GM19023 (cell line): ENCODE measurements around the gene CAMK2N1.
A peak's percentile ranks its signal among the peaks of the same experiment; 100 is the strongest.
"Not testable (repeated sequence)": the region's sequence is repeated elsewhere in the genome, so short reads cannot be mapped to it uniquely, and the experiment has no call there.

Experiments used
- ATAC-seq: cut with Tn5 transposase; IDR thresholded peaks from one replicate; pipeline ENCODE4 v1.9.1; 2021; ENCODE audit warnings: mild to moderate bottlenecking, moderate library complexity; ENCODE audit not compliant: unreplicated experiment

The CAMK2N1 gene

DNA sequence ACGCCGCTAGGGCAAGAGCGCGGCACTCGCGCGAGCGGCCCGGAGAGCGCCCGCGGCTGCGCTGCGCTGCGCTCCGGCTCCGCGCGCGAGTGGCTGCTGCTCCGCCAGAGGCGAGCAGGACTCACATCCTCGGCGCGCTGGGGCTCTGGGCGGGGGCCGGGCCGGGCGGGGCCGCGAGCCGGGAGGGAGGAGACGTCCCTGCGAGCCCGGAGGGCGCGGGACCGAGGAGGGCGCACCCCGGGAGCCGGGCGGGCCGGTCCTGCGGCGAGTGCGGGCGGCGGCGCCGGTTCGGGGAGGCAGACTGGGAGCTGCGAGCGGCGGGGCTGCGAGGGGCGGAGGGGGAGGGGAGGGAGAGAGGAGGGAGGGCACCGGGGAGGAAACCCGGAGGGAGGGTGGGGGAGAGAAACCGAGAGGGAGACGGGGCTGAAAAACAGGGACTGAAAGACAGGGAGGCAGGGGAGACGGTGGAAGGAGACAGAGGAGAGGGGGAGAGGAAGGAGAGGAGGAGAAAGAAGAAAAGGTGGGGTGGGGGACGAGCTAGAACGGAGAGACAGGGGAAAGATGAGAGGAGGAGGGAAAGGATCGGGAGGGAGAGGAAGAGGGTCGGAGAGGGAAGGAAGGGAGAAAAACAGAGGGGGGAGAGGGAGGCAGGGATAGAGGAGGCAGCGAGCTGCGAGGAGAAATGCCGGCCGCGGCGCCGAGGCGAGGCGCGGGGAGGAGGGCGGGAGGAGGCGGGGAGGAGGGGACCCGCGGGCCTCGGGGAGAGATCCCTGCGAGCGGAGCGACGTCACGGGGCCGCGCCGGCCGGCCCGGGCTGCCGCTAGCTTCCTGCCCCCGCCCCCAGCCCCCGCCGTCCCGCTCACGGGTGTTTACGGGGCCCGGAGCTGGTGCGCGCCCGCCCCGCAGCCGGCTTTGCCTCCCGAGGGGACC lies at the start of gene CAMK2N1:
Gene CAMK2N1, minus strand, starts transcription at position 684 of the 930 bp plus-strand sequence. CDS start 831 bp downstream, outside the sequence.
- no peak for ATAC-seq

DNA sequence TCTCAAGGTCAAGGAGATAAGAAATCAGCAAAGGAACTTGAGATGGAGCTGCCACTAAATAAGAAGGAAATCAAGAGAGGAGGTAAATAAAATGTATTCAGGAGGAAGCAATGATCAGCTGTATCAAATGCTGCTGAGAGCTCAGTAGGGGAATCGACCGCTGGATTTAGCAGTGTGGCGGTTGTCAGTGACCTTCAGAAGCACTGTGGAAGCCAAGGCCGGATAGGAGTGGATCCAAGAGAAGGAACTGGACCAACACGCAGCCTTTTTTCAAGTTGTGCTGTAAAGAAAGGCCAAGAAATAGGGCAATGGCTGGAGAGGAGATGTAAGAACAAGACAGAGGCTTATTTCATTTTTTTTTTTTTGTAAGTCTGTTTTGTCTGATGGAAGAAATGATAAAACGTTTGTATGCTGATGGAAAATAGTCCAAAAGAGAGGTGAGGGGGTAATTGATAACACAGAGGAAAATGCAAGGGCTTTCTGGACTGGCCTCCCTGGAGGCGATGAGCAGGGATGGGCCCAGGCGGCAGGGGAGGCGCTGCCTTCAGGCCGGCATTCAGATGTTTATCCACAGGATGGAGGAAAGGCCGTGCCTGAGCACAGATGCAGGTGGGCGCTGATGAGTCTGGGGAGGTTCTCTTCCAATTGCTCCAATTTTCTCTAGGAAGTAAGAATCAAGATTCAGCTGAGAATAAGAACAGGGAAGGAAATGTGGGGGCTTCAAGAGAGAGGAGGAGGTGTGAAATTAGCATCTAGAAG lies 48.8 kb upstream of the CAMK2N1 start:
- no peak for ATAC-seq

DNA sequence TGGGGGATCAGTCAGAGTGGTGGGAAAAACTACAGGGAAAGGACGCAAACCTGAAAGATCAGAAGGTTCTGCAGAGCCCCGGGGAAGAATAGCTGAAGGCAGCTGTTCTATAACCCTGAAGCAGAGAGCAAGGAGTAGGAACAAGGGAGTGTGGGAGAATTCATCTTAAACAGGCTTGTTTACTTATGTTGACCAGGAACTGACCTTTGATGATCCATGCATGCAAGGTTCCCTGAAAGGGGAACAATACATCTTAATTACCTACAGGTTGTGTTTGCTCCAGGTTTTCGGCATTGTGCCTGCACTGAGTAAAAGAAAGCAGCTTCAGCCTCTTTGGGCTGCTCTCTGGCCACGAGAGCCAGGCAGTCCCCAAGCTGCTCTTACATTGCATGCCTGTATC lies 47.6 kb upstream of the CAMK2N1 start:
- ATAC-seq = no peak

DNA sequence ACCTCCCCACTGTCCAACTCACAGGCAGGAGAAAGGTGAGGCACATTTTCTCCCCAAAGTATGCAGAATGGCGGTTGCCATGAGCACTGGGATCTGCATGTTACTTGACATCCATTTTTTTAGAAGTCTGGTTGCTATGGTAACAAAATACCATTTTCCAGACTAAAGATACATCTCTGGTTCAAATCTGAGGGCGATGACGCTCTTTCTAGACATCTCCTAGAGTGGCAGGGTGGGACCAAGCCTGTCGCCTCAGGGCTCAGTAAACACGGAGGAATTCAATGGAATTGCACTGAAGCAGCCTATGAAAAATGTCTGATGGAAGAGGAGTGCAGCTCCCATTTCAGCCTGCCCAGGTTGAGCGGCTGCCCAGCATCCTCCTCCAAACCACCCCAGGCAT lies 44.9 kb upstream of the CAMK2N1 start:
- no peak for ATAC-seq

DNA sequence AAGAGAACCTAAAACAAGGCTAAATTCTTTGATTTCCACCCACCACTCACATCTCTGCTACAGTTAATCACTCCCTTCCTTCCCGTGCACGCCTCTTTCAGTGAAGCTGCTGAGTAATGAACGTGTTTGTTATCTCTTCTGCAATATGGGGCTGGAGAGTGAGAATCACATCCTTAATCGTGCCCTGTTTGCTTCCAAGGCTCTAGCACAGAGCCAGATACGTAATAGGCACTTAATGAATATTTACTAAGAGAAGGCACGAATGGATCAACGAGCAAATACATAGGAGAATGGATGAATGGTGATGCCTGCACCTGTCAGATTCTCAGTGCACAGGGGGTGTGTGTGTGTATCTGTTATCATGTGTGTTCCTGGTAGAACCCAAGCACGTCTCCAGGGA lies 44.3 kb upstream of the CAMK2N1 start:
- no peak for ATAC-seq

DNA sequence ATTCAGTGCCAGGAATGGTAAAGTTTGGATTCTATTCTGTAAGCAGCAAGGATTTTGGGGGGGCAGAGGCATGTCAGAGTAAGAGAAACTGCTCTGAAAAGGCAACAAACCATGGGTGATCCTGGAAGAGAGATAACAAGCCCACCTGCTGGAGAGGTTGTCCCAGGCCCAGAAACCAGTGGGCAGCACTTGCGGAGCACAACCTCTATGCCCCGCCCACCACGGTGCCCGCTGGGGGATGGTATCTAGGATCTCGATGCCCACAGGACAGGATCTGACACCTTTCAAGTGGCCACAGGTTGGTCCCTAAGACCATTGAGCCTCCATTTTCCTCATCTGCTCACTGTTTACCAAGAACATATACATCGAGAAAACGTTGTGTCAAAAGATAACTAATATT lies 42.2 kb upstream of the CAMK2N1 start:
- no peak for ATAC-seq

DNA sequence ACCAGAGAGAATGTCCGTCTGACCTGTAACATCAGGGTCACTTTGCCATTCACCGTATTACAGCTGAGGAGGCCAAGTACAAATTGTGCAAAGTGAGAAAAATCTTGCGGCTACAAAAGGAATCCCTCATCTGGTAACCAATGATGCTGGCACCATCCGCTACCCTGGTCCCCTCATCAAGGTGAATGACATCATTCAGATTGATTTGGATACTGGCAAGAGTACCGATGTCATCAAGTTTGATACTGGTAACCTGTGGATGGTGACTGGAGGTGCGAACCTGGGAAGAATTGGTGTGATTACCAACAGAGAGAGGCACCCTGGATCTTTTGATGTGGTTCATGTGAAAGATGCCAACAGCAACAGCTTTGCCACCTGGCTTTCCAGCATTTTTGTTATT lies 40.3 kb upstream of the CAMK2N1 start:
- no peak for ATAC-seq

DNA sequence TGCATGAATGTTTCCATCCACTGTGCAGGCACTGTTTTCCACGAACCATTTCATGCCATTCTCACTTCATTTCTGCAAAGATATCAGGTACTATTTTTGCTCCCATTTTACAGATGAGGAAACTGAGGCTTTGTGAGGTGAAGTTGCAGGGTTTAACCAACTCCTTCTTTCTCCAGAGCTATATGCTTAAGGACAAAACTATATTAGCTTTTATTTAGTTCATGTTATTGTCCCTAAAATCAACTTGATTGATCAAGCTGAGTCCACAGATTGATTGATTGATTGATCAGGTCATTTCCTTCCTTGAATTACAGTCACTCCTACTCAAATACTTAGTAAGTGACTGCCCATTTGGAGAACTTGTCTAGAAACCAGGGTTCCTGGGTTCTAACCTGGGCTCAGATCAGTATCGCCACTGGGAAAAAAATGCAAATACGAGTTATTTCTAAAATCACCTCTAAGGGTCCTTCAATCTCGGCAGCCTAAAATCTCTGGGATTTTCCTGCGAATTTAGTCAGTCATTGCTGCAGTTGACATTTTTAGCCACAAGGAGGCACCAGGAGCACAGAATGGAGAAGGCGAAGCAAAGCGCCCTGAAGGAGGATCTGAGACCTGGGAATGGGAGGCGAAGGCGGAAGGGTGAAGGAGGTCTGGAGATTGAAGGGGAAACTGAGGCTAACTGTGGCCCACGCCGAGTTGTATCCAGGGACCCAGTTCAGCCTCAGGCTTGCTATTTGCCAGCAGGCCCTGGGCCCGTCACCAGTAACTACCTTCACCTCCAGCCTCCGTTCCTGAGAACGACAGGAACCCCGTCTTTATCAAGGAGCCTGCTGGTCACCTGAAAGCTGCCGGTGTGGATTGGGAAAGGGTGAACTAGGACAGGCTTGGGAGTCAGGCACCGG lies 36.2 kb upstream of the CAMK2N1 start:
- no peak for ATAC-seq

DNA sequence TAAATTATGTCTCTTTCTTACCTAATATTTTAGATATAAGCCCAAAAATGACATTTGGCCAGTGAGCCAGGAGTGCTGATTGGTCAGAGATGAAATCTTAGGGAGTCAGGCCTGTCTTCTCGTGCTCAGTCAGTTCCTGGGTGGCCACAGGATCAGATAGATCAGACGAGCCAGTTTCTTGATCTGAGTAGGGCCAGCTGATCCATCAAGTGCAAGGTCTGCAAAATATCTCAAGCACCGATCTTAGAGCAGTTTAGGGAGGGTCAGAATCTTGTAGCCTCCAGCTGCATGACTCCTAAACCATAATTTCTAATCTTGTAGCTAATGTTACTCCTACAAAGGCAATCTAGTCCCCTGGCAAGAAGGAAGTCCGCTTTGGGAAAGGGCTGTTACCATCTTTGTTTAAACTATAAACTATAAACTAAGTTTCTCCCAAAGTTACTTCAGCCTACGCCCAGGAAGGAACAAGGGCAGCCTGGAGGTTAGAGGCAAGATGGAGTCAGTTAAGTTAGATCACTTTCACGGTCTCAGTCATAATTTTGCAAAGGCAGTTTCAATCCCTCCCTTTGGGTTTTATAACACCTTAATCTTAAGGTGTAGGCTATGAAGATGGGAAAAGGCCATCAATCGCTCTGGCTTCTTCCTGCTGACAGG lies 33.7 kb upstream of the CAMK2N1 start:
- ATAC-seq = not testable (repeated sequence)

DNA sequence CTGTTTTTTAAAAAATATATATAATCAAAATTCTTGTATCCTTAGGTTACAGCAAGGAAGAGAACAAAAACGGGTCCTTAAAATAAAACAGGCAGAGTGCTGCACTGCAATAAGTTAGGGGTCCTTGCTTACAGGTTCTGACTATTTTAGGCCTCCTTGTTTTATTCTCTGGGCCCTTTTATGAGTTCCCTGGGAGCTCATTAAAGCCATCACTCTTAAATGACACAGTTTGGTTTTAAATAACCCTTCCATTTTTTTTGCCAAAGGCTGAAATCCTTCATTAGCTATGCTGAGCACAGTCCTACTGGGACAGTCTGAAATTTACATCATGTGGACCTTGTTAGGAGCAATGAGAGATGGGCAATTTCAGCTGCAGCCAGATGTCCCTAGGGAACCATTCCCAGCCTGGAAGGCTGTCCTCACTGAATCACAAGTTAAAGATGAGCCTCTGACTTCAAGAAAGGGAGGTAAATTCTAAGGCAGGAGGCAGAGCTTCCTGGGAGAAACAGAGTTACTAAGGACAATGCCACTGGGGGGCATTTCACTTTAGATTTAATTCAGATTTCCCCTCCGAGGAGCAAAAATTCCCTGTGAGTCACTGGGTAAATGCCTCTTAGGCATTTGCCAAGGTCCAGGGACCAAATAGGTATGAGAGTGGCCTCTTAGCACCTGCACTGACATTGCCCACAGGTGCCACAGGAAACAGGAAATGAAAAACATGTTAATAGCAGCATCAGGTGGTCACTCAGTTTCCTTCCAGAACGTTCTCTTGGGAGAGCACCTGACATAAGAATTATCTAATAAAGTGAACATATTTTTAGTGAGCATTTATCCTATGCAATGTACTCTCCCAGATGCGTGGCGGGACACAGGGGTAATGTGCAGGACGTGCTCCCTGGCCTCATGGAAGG lies 25.8 kb upstream of the CAMK2N1 start:
- ATAC-seq = no peak

DNA sequence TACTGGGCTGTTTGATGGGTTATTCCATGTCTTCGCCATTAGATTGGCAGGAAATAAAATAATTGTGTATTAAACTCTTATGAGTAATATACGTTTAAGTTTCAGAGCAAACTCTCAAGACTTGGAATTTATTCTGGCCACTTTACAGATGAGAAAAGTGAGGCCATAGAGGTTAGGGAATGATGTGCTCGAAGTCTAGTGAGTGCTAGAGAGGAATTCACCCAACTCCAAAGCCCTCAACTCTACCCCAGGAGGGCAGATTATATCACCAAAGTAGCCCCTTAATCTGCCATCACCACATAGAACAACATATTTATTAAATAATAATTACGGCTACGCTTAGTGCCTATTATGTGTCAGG lies 22.4 kb upstream of the CAMK2N1 start:
- no peak for ATAC-seq

DNA sequence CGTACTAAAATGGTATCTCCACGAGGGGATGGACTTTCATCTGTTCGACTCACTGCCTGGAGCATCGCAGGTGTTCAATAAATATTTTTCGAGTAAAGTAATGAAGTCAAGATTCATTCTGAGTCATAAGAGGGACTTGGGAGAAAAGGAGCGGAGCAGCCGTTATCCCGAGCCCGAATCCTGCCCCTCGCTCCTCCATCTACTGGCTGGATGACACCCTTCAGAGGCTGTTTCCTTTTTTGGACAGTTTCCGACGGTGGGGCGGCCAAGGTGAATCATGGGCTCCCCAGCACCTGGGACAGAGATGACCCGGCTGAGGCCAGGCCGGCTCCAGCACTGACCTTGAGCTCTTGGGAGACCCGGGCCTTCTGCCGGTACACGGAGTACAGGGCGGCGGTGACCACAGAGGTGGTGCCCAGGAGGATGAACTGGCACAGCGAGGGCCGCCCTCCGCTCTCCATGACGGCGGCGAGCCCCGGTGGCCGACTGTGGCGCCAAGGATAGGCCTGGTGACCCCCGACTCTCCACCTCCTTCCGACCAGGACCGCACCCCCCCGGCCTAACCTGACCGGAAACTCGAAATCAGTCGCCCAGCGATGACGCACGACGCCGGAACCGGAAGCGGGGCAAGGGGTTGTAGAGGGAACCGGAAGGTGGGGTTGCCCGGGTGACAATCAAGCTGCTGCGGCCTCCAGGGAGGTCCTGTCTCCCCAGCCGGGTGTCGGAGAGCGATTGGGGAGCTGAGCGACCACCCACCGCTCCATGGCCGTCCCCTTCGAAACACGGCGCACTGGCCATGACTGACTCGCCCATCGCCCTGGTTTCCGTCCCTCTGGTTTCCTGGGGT lies 21.8 kb upstream of the CAMK2N1 start, which contains the start of gene MUL1:
Gene MUL1, minus strand, starts transcription at position 588 of the 847 bp plus-strand sequence. Its CDS starts 127 bp downstream, at position 461.
- peak; percentile 91 for ATAC-seq

DNA sequence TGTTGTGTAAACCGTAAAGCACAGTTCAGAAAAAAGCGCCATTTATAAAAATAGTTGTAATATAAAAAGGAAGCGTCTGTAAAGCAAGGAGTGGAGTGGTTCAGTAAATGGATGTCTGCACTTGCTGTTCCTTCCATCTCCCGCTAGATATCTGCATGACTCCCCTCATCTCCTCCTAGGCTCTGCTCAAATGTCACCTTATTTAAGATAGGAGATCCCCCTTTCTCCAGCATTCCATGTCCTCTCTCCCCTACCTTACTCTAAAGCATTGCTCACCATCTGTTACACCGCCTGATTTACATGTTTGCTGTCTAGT lies 21.2 kb upstream of the CAMK2N1 start:
- peak; percentile 22 for ATAC-seq

DNA sequence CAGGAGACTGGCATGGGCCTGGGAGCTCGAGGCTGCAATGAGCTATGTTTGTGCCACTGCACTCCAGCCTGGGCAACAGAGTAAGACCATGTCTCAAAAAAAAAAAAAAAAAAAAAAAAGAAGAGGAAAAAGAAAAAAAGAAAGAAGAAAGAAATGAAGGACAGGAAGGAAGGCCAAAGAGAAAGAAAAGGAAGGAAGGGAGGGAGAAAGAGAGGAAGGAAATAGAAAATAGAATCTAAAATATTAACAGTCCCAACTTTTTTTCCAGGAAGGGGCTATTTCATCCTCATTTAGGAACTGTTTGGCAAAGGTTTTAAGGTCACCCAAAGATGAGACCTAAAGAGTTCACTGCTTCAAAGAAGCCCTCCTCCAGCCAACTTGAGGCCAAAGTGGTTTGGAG lies 19.5 kb upstream of the CAMK2N1 start:
- ATAC-seq = no peak

DNA sequence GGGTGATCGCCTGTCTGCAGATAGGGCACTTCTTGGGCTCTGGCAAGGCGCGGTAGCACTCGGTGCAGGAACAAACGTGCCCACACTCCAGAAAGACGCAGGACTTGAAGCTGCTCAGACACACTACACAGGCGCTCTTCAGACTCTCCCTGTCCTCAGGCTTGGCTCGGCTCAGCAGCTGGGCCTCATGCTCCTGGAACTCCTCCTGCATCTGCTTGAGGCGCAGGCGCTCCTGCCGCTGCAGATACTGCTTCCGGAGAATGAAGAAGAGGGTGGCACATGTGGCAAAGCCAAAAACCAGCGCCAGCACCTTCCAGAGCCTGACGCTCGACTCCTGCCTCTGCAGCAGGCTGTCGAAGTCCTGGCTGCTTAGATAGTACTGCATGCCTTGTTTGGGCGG lies 14.7 kb upstream of the CAMK2N1 start:
- ATAC-seq = no peak

DNA sequence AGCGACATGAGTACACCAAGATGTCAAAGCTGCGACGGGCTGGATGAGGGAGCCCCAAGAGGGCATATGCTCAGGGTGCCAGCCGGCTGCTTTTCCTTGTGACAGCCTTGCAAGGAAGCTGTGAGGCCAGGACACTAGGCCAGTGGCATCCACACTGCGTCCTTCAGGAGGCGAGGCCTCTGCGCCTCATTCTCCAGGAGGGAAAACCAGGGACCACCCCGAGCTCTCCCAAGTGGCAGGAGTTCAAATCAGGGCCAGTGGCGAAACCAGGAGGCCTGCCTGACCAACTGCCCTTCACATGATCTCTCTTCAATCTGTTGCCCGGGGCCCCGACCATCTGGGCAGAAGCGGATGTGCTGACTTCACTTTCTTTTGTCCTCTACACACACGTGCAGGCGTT lies 13.7 kb upstream of the CAMK2N1 start:
- ATAC-seq = no peak

DNA sequence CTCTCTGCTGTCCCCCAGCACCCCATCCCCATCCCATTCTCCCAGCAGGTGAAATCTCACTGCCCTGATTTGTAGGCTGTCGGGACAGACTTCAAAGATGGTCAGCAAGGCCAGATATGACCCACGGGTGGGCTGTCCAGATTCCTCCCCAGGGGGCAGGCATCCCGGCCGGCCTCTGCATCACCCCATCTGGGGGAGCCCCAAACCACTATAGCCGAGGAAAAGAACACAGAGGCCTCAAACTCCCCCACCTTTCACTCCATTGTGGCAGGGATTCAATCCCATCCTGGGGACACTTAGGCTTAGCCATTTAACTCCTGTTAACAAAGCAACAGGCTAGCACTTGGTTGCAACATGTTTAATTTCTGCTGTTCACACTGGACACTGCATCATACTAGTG lies 13.1 kb upstream of the CAMK2N1 start:
- no peak for ATAC-seq

DNA sequence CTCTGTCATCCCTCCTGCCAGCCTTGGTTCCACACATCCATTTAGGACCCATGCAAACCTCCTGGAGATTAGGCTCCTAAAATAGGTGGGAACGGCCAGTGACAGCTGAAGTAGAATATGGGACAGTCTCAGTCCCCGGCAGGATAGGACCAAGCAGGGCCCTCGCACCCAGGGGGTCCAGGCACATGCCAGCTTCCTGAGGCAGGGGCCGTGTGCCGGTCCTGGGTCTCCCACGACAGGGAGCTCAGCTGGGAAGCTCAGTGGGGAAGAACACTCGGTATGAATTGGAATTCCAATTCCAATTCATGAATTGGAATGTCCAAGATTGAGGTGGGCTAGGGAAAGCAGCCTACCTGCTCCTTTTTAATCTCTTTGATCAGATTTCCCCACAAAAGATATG lies 12.1 kb upstream of the CAMK2N1 start:
- ATAC-seq = no peak

DNA sequence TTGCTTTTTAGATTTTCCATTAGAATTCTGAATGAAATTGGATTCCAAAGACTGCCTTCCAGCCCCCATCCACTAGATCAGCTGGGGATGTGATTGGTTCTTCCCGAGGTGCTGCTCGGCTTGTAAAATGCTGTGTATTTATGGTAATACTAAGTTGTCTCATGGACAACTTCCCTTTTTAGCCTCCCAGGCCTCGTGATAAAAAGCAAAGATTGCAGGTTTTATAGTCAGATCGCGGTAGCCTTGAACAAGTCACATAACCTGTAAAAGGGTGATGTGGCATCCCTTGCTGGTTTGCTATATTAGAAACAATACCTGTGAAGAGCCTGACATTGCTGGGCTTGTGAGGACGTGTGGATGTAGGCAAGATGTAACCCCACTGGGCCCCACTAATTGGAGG lies 11.5 kb upstream of the CAMK2N1 start:
- ATAC-seq = no peak
